GM10266 (cell line): ENCODE data around the gene GPR107.
"Not testable (repeated sequence)": the region's sequence is repeated elsewhere in the genome, so short reads cannot be mapped to it uniquely, and the experiment has no call there.

Experiments
- DNase-seq: peaks from one replicate; pipeline ENCODE4 v3.0.0; 2012; ENCODE audit errors: extremely low spot score
- TF ChIP-seq, protein P1 (sequence below): IDR thresholded peaks from 2 replicates; pipeline ENCODE4 v1.5.1; 2012; ENCODE audit warnings: mild to moderate bottlenecking, low read depth; ENCODE audit not compliant: control insufficient read depth, insufficient read depth; ENCODE audit errors: missing control alignments

GPR107 gene

DNA sequence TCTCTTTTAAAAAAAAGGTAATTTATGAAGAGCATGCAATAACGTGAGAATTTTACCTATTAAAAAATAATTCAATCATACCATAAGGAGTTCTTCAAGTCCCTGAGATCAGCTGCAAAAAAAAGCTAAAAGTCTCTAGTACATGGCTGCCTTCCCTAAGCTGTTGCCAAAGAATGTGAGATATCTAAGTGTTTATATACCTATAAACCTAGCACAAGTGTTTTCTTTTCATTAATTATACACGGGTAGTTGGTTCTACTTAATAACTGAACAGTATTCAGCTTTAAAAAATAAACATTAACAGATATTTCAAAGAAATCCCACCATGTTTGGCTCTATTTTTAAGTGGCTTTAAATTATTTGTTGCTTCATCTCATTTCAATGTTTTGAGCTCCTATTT lies 36.6 kb upstream of the GPR107 start:
- TF ChIP-seq, protein P1, sequence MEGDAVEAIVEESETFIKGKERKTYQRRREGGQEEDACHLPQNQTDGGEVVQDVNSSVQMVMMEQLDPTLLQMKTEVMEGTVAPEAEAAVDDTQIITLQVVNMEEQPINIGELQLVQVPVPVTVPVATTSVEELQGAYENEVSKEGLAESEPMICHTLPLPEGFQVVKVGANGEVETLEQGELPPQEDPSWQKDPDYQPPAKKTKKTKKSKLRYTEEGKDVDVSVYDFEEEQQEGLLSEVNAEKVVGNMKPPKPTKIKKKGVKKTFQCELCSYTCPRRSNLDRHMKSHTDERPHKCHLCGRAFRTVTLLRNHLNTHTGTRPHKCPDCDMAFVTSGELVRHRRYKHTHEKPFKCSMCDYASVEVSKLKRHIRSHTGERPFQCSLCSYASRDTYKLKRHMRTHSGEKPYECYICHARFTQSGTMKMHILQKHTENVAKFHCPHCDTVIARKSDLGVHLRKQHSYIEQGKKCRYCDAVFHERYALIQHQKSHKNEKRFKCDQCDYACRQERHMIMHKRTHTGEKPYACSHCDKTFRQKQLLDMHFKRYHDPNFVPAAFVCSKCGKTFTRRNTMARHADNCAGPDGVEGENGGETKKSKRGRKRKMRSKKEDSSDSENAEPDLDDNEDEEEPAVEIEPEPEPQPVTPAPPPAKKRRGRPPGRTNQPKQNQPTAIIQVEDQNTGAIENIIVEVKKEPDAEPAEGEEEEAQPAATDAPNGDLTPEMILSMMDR = no peak

DNA sequence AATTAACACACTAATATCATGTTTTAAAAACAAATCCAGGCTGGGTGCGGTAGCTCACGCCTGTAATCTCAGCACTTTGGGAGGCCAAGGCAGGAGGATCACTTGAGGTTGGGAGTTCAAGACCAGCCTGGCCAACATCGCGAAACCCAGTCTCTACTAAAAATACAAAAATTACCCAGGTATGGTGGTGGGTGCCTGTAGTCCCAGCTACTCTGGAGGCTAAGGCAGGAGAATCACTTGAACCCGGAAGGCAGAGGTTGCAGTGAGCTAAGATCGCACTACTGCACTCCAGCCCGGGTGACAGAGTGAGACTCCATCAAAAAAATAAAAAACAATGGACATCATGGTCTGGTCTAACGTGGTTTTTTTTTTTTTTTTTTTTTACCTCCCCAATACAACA lies 36.2 kb upstream of the GPR107 start:
- not testable (repeated sequence) for DNase-seq

More for the DNA sequence above, 36.6 kb upstream of the GPR107 start:
- DNase-seq = no peak

DNA sequence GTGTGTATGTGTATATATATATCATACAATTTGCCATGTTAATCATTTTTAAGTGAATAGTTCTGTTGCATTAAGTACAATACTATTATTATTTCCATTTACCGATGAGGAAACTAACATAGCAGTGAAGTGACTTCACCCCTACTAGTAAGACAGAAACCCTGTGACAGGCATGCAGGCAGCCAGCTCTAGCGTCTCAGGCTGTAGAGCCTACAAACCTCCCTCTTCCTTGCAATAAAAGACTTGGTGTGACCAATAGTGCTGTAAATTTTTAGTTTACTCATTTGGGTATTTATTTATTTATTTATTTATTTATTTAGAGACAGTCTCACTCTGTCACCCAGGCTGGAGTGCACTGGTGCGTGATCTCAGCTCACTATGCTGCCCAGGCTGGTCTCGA lies 35.4 kb upstream of the GPR107 start:
- TF ChIP-seq, protein P1 = no peak
- DNase-seq = no peak

DNA sequence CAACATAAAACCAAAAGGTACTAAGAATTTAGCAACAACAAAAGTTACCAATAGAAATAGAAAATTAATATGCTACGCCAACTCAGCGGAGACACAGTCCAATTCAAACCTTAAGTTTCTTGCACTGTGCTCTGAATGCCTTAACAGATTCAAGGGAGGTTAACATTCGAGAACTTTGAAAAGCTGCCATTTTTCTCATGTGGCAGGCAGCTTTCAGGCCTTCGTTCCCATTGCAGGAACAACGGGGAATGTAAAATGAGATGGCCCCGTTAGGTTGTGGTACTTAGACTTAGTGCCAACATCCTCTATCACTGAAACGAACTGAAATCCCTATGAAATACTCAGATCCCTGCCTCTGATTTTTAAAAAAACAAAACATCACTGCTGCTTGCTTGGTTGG lies 33.1 kb upstream of the GPR107 start:
- TF ChIP-seq, protein P1 = no peak
- no peak for DNase-seq

DNA sequence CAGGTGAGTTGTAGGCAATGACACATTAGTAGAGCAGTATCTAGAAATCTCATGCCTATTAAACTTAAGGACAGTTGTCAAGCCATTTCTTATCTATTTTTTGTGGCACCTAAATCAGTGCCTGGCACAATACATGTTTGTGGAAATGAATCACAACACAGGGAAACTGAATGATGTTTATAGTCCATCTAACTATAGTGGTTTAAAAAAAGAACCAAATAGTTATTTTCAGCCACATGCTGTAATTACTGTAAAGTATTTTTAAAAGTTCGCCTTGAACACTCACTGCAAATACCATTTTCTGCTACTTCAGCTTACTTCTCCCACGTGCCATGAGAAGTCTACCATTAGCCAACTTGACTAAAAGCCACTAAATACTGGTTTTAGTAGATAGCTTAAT lies 32.6 kb upstream of the GPR107 start:
- TF ChIP-seq, protein P1 = no peak
- DNase-seq = no peak

DNA sequence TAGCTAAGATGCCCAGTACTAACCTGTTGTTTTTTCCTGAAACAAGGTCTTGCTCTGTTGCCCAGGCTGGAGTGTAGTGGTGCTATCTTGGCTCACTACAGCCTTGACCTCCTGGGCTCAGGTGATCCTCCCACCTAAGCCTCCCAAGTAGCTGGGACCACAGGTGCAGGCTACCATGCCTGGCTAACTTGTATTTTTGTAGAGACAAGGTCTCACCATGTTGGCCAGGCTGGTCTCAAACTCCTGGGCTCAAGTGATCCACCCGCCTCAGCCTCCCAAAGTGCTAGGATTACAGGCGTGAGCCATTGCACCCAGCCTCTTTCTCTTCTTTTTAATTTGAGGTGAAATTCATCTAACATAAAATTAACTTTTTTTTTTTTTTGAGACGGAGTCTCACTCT lies 31.9 kb upstream of the GPR107 start:
- not testable (repeated sequence) for DNase-seq

DNA sequence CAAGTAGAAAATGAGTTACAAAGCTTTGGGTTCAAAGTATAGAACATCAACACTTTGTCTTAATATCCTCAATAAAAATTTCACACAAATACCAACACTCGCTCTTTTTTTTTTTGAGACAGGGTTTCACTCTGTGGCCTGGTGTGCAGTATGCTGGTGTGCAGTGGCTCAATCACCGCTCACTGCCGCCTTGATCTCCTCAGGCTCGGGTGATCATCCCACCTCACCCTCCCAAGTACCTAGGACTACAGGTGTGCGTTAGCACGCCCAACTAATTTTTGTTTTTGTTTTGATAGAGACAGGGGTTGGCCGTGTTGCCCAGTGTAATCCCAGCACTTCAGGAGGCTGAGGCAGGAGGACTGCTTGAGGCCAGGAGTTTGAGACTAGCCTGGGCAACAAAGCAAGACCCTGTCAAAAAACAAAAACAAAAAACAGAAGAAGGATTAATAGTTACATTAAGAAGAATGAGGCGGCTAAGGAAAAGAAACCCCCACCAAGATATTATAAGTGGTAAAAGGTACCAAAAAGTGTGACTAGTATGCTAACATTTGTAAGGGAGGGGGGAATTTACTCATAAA lies 31.1 kb upstream of the GPR107 start:
- DNase-seq = no peak
- TF ChIP-seq, protein P1 = no peak

DNA sequence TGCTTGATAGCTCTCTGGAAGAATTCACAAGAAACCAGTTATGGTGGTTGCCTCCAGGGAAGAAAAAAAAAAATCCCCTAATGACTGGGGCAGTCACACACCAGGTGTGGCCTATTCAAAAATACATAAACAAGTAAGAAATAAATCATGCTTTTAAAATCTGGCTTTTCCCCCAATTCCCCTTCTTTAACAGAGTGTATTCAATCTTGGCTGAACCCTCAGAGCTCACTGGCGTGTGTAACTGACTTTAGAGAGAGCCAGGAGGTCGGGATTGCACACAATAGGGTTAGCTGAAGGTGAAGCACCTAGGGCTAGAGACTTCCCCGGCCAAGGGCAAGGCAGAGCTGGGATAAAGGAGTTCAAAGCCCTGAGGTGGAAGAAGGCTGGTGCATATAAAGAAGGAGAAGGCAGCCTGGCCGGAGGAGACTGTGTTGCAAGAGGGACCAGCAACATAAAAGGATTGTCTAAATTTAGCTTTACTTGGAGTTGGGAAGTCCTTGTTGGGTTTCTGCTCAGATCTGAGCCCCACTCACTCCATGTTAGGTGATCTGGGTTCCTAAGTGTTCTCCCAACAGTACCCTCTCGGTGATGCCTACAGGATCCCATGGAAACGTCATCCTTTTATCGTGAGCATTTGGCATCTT lies 30.4 kb upstream of the GPR107 start:
- DNase-seq = no peak
- TF ChIP-seq, protein P1 = no peak
